Measurements from ENCODE around the gene POU2AF2. TPM values are rescaled to one million over a fixed set of nuclear protein-coding genes. Genes with fewer than 3 reads are reported as not detected.

The POU2AF2 gene, protein sequence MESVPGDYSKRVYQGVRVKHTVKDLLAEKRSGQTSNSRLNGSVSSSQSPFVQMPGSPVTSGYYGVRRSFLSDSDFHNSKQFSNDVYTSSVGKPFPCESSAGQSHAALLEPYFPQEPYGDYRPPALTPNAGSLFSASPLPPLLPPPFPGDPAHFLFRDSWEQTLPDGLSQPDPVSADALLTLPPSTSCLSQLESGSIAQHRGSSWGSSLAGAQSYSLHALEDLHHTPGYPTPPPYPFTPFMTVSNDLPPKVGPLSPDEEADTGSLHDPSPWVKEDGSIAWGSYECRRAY
- total RNA-seq, result not detected in 2 replicates

DNA sequence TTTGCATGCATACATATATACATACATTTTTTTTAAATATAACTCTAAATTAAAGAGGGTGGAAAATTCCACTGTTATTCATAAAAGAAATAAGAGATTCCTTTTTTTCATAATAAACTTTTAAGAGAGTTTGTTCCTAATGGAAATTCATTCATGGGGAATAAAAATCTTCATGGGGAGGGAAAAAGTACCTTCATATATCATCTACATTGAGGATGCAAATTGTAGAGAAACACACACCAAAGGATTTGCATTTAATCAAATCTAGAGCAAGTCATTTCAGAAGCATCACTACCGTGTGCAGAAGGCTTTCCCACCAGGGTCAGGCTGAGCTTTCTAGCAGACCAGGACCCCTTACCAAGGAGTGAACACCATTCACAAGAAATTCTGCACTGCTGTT is at the start of gene POU2AF2:
Gene POU2AF2 (plus strand): TSS at position 301 of the 400 bp plus-strand sequence. CDS start 129 bp downstream, outside the sequence.

DNA sequence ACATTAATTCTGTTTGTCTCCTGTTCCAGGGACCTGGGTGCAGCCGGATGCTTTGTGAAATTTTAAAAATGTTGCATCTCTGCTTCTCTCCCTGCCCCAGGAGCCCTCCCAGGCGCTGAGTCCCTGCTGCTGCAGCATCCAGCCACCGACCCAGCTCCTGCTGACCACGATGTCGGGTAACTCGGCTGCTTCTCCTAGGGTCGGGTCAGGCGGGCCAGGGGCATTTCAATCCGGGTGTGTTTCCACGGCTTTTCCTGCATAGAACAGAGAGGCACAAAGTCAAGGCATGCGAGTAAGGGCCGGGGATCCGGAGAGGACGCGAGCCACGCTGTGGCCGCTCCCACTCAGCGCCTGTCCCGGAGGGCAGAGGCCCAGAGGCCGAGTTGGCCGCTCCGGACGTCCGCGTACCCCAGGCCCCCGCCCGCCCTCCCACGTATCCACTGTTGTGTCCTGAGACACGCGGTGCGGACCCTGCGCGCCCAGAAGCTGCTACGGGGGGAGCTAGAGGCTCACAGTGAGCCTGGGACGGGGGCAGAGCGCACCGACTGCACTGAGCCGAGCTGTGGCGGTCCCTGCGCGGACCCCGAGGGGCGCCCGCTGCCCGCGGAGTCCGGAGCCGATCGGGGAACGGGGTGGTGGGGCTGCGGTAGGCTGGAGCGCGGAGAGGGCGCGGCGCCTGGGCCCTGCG is 53.0 kb downstream of the POU2AF2 start, which contains the start of gene POU2AF3:
Gene POU2AF3 (plus strand): TSS at position 134 of the 688 bp plus-strand sequence. CDS start 36 bp downstream, at position 170.

Other genes starting within 250 kb of the POU2AF2 start
- not detected in 2 replicates for gene POU2AF3, start 52.8 kb downstream of the POU2AF2 start, total RNA-seq
- gene POU2AF1, start 133.6 kb downstream of the POU2AF2 start, total RNA-seq, result not detected in 2 replicates